ENCODE measurements around the gene TRIM14.

GRCh38 chr9:98147582-98147981, 28.6 kb upstream of the TRIM14 start:
- TF ChIP-seq, protein P1, sequence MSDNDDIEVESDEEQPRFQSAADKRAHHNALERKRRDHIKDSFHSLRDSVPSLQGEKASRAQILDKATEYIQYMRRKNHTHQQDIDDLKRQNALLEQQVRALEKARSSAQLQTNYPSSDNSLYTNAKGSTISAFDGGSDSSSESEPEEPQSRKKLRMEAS (CRISPR knock-in tag; IDR thresholded peaks at IDR 0.05): no peak
- no peak for TF ChIP-seq CTCF (IDR thresholded peaks at IDR 0.05)
- no peak for TF ChIP-seq ZNF121 (CRISPR knock-in tag; IDR thresholded peaks at IDR 0.05)
- TF ChIP-seq FOXJ3 (CRISPR knock-in tag; IDR thresholded peaks at IDR 0.05; ENCODE audit: borderline replicate concordance): no peak
- TF ChIP-seq ATF2 (CRISPR knock-in tag; IDR thresholded peaks at IDR 0.05; ENCODE audit: borderline replicate concordance, low read depth): no peak
- TF ChIP-seq ATF1 (CRISPR knock-in tag; IDR thresholded peaks at IDR 0.05): no peak
- TF ChIP-seq CREM (CRISPR knock-in tag; IDR thresholded peaks at IDR 0.05): no peak
- TF ChIP-seq JUN (CRISPR knock-in tag; IDR thresholded peaks at IDR 0.05): no peak
- TF ChIP-seq, protein P2, sequence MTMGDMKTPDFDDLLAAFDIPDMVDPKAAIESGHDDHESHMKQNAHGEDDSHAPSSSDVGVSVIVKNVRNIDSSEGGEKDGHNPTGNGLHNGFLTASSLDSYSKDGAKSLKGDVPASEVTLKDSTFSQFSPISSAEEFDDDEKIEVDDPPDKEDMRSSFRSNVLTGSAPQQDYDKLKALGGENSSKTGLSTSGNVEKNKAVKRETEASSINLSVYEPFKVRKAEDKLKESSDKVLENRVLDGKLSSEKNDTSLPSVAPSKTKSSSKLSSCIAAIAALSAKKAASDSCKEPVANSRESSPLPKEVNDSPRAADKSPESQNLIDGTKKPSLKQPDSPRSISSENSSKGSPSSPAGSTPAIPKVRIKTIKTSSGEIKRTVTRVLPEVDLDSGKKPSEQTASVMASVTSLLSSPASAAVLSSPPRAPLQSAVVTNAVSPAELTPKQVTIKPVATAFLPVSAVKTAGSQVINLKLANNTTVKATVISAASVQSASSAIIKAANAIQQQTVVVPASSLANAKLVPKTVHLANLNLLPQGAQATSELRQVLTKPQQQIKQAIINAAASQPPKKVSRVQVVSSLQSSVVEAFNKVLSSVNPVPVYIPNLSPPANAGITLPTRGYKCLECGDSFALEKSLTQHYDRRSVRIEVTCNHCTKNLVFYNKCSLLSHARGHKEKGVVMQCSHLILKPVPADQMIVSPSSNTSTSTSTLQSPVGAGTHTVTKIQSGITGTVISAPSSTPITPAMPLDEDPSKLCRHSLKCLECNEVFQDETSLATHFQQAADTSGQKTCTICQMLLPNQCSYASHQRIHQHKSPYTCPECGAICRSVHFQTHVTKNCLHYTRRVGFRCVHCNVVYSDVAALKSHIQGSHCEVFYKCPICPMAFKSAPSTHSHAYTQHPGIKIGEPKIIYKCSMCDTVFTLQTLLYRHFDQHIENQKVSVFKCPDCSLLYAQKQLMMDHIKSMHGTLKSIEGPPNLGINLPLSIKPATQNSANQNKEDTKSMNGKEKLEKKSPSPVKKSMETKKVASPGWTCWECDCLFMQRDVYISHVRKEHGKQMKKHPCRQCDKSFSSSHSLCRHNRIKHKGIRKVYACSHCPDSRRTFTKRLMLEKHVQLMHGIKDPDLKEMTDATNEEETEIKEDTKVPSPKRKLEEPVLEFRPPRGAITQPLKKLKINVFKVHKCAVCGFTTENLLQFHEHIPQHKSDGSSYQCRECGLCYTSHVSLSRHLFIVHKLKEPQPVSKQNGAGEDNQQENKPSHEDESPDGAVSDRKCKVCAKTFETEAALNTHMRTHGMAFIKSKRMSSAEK (CRISPR knock-in tag; IDR thresholded peaks at IDR 0.05; ENCODE audit: borderline replicate concordance): no peak
- no peak for TF ChIP-seq MLX (CRISPR knock-in tag; IDR thresholded peaks at IDR 0.05)

Data from WTC11 (cell line).